VCaP (cell line): ENCODE measurements around the gene FBLN7.
A peak's percentile ranks its signal among the peaks of the same experiment; 100 is the strongest.

Experiments used
- H3K27ac ChIP-seq: fragments of 450-650 bp; 2 replicates; pipeline ENCODE4 v1.5.1; 2017
- CTCF ChIP-seq: fragments of 450-650 bp; conservative IDR thresholded peaks from 2 replicates; pipeline ENCODE4 v1.5.1; 2017; ENCODE audit warnings: mild to moderate bottlenecking, moderate library complexity

FBLN7 gene

GRCh38 chr2:112138159-112139032 lies at the start of gene FBLN7:
TSS of gene FBLN7 (plus strand) at chr2:112138385. CDS start at chr2:112138656, 271 bp downstream.
- H3K27ac ChIP-seq, result peak within 1 kb of the TSS; percentile 57; the same call in 1 of the 2 replicates
- no peak for TF ChIP-seq CTCF

GRCh38 chr2:112089375-112089774 lies 48.8 kb upstream of the FBLN7 start:
- H3K27ac ChIP-seq, result no peak overlapping the region
- no peak for TF ChIP-seq CTCF

- no peak for TF ChIP-seq CTCF
- no peak overlapping the region for H3K27ac ChIP-seq
Measured at GRCh38 chr2:112092286-112093041, 45.7 kb upstream of the FBLN7 start.

- no peak overlapping the region for H3K27ac ChIP-seq
Measured at GRCh38 chr2:112093216-112093615, 45.0 kb upstream of the FBLN7 start.

GRCh38 chr2:112095681-112096080 lies 42.5 kb upstream of the FBLN7 start:
- no peak for TF ChIP-seq CTCF
- no peak overlapping the region for H3K27ac ChIP-seq

More at GRCh38 chr2:112093216-112093615, 45.0 kb upstream of the FBLN7 start:
- TF ChIP-seq CTCF, result no peak

- no peak overlapping the region for H3K27ac ChIP-seq
- TF ChIP-seq CTCF, result no peak
Measured at GRCh38 chr2:112096098-112096497, 42.1 kb upstream of the FBLN7 start.

GRCh38 chr2:112108178-112108832 lies 29.9 kb upstream of the FBLN7 start:
- no peak for TF ChIP-seq CTCF
- no peak overlapping the region for H3K27ac ChIP-seq
